HepG2 (cell line): ENCODE measurements around the gene ESRP2. TPM values are rescaled to one million over a fixed set of nuclear protein-coding genes. Genes with fewer than 3 reads are reported as not detected.

Experiments
- ATAD3A ChIP-seq: sonication (generic); formaldehyde crosslinking; IDR thresholded peaks from 2 replicates; pipeline ENCODE4 v1.4.0; 2020; ENCODE audit warnings: missing genetic modification reagents
- HDAC2 ChIP-seq: sonication (generic); formaldehyde crosslinking; IDR thresholded peaks from 2 replicates; pipeline ENCODE4 v1.4.0; 2020; ENCODE audit warnings: missing genetic modification reagents
- HNF4A ChIP-seq: sonication (generic); formaldehyde crosslinking; IDR thresholded peaks from 2 replicates; pipeline ENCODE4 v1.4.0; 2020; ENCODE audit warnings: missing genetic modification reagents
- HOXA3 ChIP-seq: sonication (generic); formaldehyde crosslinking; IDR thresholded peaks from 2 replicates; pipeline ENCODE4 v1.5.0; 2020; ENCODE audit warnings: missing genetic modification reagents
- KAT8 ChIP-seq: IDR thresholded peaks from 2 replicates; pipeline ENCODE4 v1.6.1; 2016; ENCODE audit warnings: missing genetic modification reagents, missing compliant biosample characterization
- KDM6A ChIP-seq: IDR thresholded peaks from 2 replicates; pipeline ENCODE4 v1.6.1; 2016; ENCODE audit warnings: low read depth
- MAZ ChIP-seq, 2 experiments: sonication (generic) in 1 of 2; formaldehyde crosslinking in 1 of 2; IDR thresholded peaks; 2 replicates each; pipeline versions ENCODE4 v1.5.0 to v1.6.1; 2012 to 2020; ENCODE audit warnings: low read depth in 2 of 2, mild to moderate bottlenecking in 2 of 2, borderline replicate concordance in 1 of 2, improper control_type of control experiment in 1 of 2, low read length in 1 of 2, missing genetic modification reagents in 1 of 2, moderate library complexity in 1 of 2
- MBD4 ChIP-seq: IDR thresholded peaks from 2 replicates; pipeline ENCODE4 v1.6.1; 2012; ENCODE audit warnings: low read length, inconsistent platforms, borderline replicate concordance
- PHF21A ChIP-seq: sonication (generic); formaldehyde crosslinking; IDR thresholded peaks from 2 replicates; pipeline ENCODE4 v1.5.0; 2020; ENCODE audit warnings: mild to moderate bottlenecking, missing genetic modification reagents
- POGZ ChIP-seq: sonication (generic); formaldehyde crosslinking; IDR thresholded peaks from 2 replicates; pipeline ENCODE4 v1.4.0; 2020; ENCODE audit warnings: mild to moderate bottlenecking, missing genetic modification reagents
- RARA ChIP-seq: IDR thresholded peaks from 2 replicates; pipeline ENCODE4 v1.6.1; 2016; ENCODE audit warnings: missing genetic modification reagents, missing compliant biosample characterization
- RFX5 ChIP-seq: IDR thresholded peaks from 2 replicates; pipeline ENCODE4 v1.6.1; 2011; ENCODE audit warnings: low read depth, low read length, improper control_type of control experiment
- RXRB ChIP-seq: IDR thresholded peaks from 2 replicates; pipeline ENCODE4 v1.6.1; 2016; ENCODE audit warnings: borderline replicate concordance, missing genetic modification reagents, missing compliant biosample characterization
- SALL1 ChIP-seq: sonication (generic); formaldehyde crosslinking; IDR thresholded peaks from 2 replicates; pipeline ENCODE4 v1.8.0; 2022; ENCODE audit warnings: mild to moderate bottlenecking, missing genetic modification reagents
- SAP130 ChIP-seq: IDR thresholded peaks from 2 replicates; pipeline ENCODE4 v1.6.1; 2016; ENCODE audit warnings: low read depth
- SP1 ChIP-seq, 2 experiments: fragments of 450-650 bp in 1 of 2; sonication (generic) in 1 of 2; formaldehyde crosslinking in 1 of 2; IDR thresholded peaks; 2 replicates each; pipeline versions ENCODE4 v1.4.0 to v1.6.1; 2016 to 2020; ENCODE audit warnings: missing genetic modification reagents in 1 of 2
- SP2 ChIP-seq: sonication (generic); formaldehyde crosslinking; IDR thresholded peaks from 2 replicates; pipeline ENCODE4 v1.5.1; 2020; ENCODE audit warnings: mild to moderate bottlenecking, missing genetic modification reagents
- SP5 ChIP-seq: IDR thresholded peaks from 2 replicates; pipeline ENCODE4 v1.6.1; 2016; ENCODE audit warnings: low read depth, borderline replicate concordance
- SPEN ChIP-seq: sonication (generic); formaldehyde crosslinking; IDR thresholded peaks from 2 replicates; pipeline ENCODE4 v1.5.1; 2020; ENCODE audit warnings: low read depth, mild to moderate bottlenecking, missing genetic modification reagents
- ZNF124 ChIP-seq: sonication (generic); formaldehyde crosslinking; IDR thresholded peaks from 2 replicates; pipeline ENCODE4 v1.4.0; 2020; ENCODE audit warnings: missing genetic modification reagents
- ZNF253 ChIP-seq: sonication (generic); formaldehyde crosslinking; IDR thresholded peaks from 2 replicates; pipeline ENCODE4 v1.8.0; 2022; ENCODE audit warnings: mild to moderate bottlenecking, missing genetic modification reagents, borderline replicate concordance
- ZNF317 ChIP-seq: sonication (generic); formaldehyde crosslinking; IDR thresholded peaks from 2 replicates; pipeline ENCODE4 v1.5.0; 2020; ENCODE audit warnings: mild to moderate bottlenecking, missing genetic modification reagents
- ZNF367 ChIP-seq: sonication (generic); formaldehyde crosslinking; IDR thresholded peaks from 2 replicates; pipeline ENCODE4 v1.4.0; 2020; ENCODE audit warnings: missing genetic modification reagents, borderline replicate concordance
- ZSCAN31 ChIP-seq: sonication (generic); formaldehyde crosslinking; IDR thresholded peaks from 2 replicates; pipeline ENCODE4 v1.5.0; 2020; ENCODE audit warnings: low read depth, mild to moderate bottlenecking, missing genetic modification reagents
- ZZZ3 ChIP-seq: sonication (generic); formaldehyde crosslinking; IDR thresholded peaks from 2 replicates; pipeline ENCODE4 v1.4.0; 2020; ENCODE audit warnings: missing genetic modification reagents, mild to moderate bottlenecking, borderline replicate concordance
- polyA plus RNA-seq, 8 experiments: library from polyadenylated mRNA; depleted of rRNA in 3 of 8; stranded (reverse) in 7 of 8; unstranded in 1 of 8; fragments of >200 nt; fragmentation: Illumina TruSeq in 4 of 8; extraction: Trizol in 4 of 8; gene quantifications; 2 replicates each; pipeline versions ENCODE4 v1.2.1 to v1.2.3, GENCODE V29; 2011 to 2016; ENCODE audit warnings: low read depth in 4 of 8, missing spikeins in 1 of 8, mixed read lengths in 1 of 8; ENCODE audit not compliant: insufficient read depth in 1 of 8
- total RNA-seq, 5 experiments: library from RNA; depleted of rRNA; stranded (reverse); fragments of >200 nt; fragmentation: Illumina TruSeq; extraction: Trizol; gene quantifications; 2 replicates each; pipeline ENCODE4 v1.2.3, GENCODE V29; 2016; ENCODE audit warnings: low read depth in 1 of 5
- TF ChIP-seq, protein P1 (sequence below): sonication (generic); formaldehyde crosslinking; IDR thresholded peaks from 2 replicates; pipeline ENCODE4 v1.5.0; 2020; ENCODE audit warnings: mild to moderate bottlenecking, missing genetic modification reagents
- TF ChIP-seq, protein P2 (sequence below): sonication (generic); formaldehyde crosslinking; IDR thresholded peaks from 2 replicates; pipeline ENCODE4 v1.8.1; 2023; ENCODE audit warnings: missing genetic modification reagents, inconsistent platforms, borderline replicate concordance

The ESRP2 gene
- total and polyA plus RNA-seq, 2 of the 13 experiments (the other 11 are each of a cell fraction or from before 2014, with no cell fraction given) = 21.1 to 32.4 TPM

DNA sequence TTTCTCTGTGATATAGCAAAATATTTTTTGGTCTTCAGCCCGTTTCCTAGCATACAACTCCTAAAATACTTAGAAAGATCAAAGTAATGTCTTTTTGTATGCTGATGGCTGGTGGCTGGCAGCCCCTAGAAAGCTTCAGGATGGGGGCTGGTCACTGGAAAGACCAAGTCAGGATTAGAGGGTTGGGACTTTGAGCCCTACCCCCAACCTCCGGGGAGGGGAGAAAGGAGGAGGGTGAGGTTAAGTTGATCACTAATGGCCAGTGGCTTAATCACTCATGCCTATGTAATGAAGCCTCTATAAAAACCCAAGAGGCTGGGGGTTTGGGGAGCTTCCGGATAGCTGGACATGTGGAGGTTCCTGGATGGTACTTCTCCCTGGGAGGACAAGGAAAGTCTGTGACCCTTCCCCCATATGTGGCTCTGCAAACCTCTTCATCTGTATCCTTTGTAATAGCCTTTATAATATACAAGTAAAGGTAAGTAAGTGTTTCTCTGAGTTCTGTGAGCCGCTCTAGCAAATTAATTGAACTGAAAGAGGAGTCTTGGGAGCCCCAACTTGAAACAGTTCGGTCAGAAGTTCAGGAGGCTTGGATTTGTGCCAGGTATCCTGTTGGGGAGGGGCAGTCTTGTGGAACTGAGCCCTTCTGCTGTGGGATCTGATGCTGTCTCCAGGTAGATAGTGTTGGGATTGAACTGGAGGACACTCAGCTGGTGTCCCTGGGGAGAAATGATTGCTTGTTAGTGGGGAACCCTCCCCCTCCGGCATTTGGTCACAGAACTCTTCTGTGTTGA, 31.9 kb upstream of the ESRP2 start (continued):
- no peak for TF ChIP-seq ZZZ3 (CRISPR knock-in tag)
- TF ChIP-seq, protein P1, sequence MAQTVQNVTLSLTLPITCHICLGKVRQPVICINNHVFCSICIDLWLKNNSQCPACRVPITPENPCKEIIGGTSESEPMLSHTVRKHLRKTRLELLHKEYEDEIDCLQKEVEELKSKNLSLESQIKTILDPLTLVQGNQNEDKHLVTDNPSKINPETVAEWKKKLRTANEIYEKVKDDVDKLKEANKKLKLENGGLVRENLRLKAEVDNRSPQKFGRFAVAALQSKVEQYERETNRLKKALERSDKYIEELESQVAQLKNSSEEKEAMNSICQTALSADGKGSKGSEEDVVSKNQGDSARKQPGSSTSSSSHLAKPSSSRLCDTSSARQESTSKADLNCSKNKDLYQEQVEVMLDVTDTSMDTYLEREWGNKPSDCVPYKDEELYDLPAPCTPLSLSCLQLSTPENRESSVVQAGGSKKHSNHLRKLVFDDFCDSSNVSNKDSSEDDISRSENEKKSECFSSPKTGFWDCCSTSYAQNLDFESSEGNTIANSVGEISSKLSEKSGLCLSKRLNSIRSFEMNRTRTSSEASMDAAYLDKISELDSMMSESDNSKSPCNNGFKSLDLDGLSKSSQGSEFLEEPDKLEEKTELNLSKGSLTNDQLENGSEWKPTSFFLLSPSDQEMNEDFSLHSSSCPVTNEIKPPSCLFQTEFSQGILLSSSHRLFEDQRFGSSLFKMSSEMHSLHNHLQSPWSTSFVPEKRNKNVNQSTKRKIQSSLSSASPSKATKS (CRISPR knock-in tag) = no peak
- TF ChIP-seq SALL1 = no peak
- 0 out of 2 replicates have a peak, but pooled peaks have one; percentile 27 for TF ChIP-seq SP2
- no peak for TF ChIP-seq MBD4
- TF ChIP-seq MAZ (IDR thresholded peaks at IDR 0.05; ENCODE audit: borderline replicate concordance, low read depth, low read length) = peak; percentile 35; the same call in 1 of the 2 replicates
- no peak for TF ChIP-seq MAZ (CRISPR knock-in tag; IDR thresholded peaks at IDR 0.05; ENCODE audit: low read depth)
- TF ChIP-seq HNF4A (CRISPR knock-in tag) = peak; percentile 75
- 0 out of 2 replicates have a peak, but pooled peaks have one; percentile 30 for TF ChIP-seq SPEN
- peak; percentile 31; the same call in 1 of the 2 replicates for TF ChIP-seq ZSCAN31
- peak; percentile 19; the same call in 1 of the 2 replicates for TF ChIP-seq SP5
- TF ChIP-seq ZNF367 = no peak
- no peak for TF ChIP-seq ATAD3A (CRISPR knock-in tag)
- TF ChIP-seq ZNF317 (CRISPR knock-in tag) = 0 out of 2 replicates have a peak, but pooled peaks have one; percentile 20
- peak; percentile 51; the same call in 1 of the 2 replicates for TF ChIP-seq SAP130
- no peak; the same call in 1 of the 2 replicates for TF ChIP-seq HOXA3 (CRISPR knock-in tag)
- peak; percentile 19; the same call in 1 of the 2 replicates for TF ChIP-seq KAT8 (CRISPR knock-in tag)
- TF ChIP-seq ZNF253 (CRISPR knock-in tag) = no peak
- TF ChIP-seq RXRB = peak; percentile 10; the same call in 1 of the 2 replicates
- peak; percentile 51; the same call in 1 of the 2 replicates for TF ChIP-seq PHF21A (CRISPR knock-in tag)
- TF ChIP-seq RARA (CRISPR knock-in tag) = peak; percentile 42; the same call in 1 of the 2 replicates
- no peak for TF ChIP-seq SP1 (IDR thresholded peaks at IDR 0.05)
- TF ChIP-seq SP1 (CRISPR knock-in tag; IDR thresholded peaks at IDR 0.05) = no peak
- no peak for TF ChIP-seq RFX5
- TF ChIP-seq KDM6A = 0 out of 2 replicates have a peak, but pooled peaks have one; percentile 30
- TF ChIP-seq, protein P2, sequence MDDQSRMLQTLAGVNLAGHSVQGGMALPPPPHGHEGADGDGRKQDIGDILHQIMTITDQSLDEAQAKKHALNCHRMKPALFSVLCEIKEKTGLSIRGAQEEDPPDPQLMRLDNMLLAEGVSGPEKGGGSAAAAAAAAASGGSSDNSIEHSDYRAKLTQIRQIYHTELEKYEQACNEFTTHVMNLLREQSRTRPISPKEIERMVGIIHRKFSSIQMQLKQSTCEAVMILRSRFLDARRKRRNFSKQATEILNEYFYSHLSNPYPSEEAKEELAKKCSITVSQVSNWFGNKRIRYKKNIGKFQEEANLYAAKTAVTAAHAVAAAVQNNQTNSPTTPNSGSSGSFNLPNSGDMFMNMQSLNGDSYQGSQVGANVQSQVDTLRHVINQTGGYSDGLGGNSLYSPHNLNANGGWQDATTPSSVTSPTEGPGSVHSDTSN (CRISPR knock-in tag) = no peak
- TF ChIP-seq ZNF124 (CRISPR knock-in tag) = no peak
- 0 out of 2 replicates have a peak, but pooled peaks have one; percentile 27 for TF ChIP-seq POGZ (CRISPR knock-in tag)
- no peak for TF ChIP-seq HDAC2 (CRISPR knock-in tag)
